Activated CD4-positive, alpha-beta T cell treated with anti-CD3 and anti-CD28 coated beads, Interleukin-2, amount 50 U/mL, for 48 hours (primary cell): ENCODE results near the gene CD247.

ENCODE experiments used
- DNase-seq, 2 experiments: peaks; one replicate each; pipeline ENCODE4 v3.0.0-alpha.2; 2020

CD247 gene

DNA sequence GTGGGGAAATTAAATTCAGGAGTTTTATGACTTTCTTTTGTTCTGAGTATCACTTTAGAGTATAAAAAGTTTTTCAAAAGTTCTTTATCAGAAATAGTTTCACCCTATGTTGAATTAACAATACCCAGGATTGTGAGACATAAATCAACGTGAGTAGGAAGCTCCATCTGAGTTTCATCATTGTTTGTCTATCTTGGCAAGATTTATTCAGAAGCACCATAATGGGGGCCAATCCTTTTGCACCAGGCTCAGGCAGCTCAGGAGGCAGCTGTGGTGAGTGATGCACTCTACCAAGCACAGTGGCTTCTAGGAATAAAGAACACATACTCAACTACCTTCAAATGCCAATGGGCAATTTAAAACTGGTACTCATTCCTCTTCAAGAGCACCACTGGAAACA is 23.3 kb upstream of the CD247 start:
- DNase-seq = no peak

DNA sequence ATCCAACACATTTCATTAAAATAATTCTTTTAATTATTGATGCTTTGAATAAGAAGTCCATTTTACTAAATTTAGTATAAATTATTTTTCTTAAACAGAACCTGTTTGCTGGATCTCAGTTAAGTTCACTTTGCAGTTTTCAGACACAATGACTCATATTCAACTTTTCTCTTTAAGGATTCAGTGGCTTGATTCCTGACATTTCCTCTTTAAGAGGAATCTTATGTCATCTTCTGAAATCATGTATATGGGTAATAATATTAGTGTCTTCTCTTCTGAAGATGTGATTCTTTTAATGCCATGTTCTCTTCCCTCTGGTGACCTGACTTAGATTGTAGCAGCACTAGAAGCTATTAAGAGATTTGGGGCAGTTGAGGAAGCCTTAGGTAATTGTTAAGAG is 22.7 kb upstream of the CD247 start:
- DNase-seq = no peak

DNA sequence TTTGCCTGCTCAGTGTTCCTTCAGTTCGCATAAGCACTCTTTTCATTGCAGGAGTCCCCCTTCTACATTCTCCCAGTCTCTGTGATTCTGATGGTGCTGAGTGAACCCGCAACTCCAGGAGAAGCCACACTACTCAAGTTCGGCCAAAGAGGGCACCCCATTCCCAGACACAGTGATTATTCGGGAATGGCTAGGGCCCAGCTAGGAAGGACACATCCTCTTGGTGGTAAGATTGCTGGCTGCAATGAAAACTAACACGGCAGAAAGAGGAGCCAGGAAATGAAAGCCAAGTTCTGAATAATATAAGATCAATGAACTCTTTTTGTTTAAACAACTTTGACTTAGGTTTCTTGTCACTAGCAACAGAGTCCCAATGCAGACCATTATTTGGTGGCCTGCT is 20.3 kb upstream of the CD247 start:
- DNase-seq = no peak

GRCh38 chr1:167533851-167534300 is 15.5 kb upstream of the CD247 start:
- DNase-seq = peak; percentile 68 to 76

DNA sequence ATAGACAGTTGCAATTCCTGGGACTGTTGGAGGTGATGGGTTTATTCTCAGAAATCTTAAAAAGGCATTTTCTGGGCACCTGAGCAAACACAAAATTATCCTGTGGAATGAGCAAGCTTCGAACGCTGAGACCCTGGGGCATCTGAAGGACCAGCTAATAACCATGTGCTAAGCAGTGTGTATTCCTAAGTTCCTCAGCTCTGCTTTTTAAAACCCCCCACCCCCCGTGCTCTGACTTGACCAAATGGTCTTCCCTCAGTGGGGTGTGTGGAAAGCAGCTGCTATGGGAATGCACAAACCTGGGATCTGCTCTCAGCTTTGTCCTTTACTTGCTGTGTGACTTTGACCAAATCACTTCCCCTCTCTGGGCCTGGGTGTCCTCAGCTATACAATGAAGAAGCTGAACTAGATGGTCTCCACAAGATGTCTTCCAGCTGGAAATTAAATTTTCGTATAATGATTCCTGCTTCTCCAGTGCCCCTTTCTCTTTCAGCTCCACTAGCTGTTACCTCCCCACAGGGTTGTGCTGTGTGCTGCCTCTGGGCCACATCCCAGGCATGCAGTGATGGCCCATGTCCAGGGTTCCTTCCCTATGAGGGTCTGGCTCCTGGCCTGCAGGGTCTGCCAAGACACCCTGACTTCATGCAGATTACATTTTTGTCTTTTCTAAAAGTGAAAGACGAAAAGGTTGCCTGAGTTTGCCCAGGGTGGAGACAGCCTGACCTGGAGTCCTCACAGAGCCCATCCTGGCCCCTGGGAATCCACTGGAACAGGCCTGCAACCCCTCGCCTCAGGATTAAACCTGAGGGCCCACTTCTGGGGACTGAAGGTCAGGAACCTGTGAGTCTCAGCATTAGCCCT is 14.9 kb upstream of the CD247 start:
- DNase-seq = no peak

DNA sequence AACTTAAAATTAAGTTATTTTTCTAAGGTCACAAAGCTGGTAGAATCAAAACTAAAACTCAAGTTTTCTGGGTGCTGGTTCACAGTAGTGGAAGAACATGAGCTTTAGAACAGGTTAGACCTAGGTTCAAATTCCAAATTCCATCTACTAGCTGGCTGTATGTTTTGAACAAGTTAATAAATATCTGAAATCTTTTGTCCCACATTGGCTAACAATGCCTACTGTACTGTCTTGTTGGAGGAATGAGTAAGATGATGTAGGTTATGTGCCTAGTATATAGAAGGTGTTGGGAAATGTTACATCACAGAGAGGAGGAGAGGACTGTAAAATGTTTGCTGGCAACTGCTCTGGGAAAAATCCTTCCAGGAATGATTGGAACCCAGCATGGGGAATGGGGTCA is 14.0 kb upstream of the CD247 start:
- DNase-seq = no peak

DNA sequence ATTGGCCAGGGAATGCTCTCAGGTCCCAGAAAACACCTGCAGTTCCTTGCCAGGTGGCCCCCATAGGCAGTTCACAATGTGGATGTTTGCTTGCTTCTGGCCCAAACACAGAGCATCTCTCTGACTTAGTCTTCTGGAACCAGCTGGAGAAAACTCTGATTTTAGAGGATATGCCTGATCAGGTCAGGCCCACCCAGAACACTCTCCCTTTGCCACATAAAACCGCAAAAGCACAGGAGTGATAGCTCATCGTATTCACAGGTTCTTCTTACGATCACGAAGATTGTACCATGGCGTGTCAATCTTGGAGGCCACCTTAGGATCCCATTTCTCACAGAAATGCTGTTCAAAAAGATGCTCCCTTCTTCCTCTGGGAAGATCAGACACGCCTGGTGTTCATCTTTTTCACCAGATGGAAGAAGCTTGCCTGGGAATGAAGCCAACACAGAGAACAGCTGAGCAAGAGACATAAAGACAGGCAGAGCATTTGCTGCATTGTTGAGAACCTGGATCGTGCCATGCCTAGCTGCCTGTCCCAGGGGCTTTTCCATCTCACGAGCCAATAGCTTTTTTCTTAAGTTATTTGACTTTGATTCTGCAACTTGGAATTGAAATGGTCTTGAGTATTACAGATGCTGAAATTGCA is 11.6 kb upstream of the CD247 start:
- no peak for DNase-seq

DNA sequence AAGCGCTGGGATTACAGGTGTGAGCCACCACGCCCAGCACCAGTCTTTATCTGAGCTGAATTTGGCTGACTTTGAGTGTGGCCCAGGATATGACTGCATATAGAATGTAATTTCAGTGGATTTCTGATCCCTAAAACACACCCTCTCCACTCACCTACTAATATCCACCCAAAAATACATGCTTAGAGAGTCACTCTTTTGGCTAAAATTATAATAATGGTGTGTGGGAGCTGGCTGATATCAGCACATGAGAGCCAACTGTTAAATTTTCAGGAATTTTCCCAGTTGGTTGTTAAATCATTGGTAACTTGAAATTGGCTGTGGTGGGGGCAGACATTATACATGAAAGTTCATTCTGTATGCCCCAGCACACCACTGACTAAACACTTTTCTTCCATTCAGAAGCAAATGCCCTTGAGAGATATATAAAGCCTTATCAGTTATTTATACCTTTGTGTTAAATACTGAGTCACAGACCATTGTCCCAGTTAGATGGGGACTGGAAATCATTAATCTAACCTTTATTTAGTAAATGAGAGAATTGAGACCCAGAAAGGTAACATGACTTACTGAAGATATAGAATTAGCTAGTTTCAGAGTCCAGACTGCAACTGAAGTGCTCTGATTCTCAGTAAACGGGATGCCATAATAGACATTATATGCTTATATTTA is 9.9 kb upstream of the CD247 start:
- no peak for DNase-seq

- DNase-seq = no peak
Measured at GRCh38 chr1:167526667-167527383, 8.5 kb upstream of the CD247 start.

- no peak for DNase-seq
Measured at GRCh38 chr1:167524651-167525050, 6.3 kb upstream of the CD247 start.

DNA sequence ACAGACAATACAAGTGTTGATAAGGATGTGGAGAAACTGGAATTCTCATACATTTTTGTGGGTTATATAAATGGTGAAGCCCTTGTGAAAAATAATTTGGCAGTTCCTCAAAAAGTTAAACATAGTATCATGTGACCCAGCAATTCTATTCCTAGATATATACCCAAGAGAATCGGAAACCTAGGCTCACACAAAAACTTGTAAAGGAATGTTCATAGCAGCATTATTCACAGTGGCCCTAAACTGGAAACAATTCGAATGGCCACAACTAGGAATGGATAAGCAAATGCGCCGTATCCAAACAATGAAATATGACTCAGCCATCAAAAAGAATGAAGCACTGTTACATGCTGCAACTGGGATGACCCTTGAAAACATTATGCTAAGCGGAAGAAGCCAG is 3.9 kb upstream of the CD247 start:
- no peak for DNase-seq

- DNase-seq = no peak
Measured at GRCh38 chr1:167520711-167521206, 2.4 kb upstream of the CD247 start.

DNA sequence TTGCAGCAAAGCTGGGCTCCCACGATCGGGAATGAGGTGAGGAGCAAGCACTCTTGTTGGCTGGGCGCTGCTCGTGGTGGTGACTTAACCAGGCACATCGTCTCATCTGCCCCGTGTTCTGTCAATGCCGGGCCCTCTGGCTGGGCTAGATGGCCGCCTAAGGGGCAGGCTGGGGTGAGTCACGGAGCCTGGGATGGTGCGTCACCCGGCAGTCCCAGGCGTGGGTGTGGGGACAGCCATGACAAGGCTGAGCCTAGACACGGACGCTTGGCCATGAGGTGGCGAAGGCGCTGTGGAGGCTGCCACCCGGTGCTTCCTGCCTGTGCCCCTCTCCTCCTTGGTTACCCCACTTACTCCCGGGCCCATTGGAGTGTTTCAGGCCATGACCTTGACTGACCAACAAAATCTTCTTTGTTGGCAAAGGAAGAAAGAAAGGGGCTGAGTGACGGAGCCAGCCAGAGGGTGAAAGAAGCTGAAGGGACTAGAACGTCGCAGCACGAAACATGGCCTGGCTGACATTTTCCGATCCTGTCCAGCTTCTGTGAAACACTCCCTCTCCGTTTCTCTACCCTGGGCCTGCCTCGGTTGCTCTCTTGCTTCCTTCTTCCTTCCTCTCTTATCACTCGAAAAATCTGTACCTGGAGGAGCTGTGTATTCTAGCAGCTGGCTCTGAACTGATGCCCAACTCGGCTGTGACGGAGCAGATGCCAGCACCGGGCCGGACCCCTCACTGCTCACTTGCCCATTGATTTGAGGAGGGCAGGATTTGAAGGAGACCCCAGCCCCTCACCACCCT is 596 bp downstream of the CD247 start:
- DNase-seq = peak; percentile 92 to 96

GRCh38 chr1:167516404-167517388 is 1.6 kb downstream of the CD247 start:
- peak in 1 of 2 experiments; percentile 33 for DNase-seq

DNA sequence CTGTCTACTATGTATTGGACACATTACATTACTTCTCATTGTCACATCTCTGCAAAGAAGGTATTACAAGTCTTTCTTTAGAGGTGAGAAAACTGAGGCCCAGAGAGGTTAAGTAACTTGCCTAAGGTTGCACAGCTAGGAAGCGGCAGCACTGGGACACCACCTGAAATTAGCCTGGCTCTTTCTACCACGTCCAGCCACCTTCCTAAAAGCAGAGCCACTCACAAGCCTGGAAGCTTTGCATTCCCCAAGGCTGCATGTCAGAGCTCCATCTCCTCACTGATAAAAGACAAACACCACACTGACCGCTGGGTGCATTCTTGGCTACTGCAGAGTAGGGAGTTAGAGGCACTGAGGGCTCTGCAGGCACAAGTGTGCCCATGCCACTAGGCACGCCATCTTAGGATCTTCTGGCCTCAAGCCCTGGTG is 2.4 kb downstream of the CD247 start:
- peak in 1 of 2 experiments; percentile 43 for DNase-seq

DNA sequence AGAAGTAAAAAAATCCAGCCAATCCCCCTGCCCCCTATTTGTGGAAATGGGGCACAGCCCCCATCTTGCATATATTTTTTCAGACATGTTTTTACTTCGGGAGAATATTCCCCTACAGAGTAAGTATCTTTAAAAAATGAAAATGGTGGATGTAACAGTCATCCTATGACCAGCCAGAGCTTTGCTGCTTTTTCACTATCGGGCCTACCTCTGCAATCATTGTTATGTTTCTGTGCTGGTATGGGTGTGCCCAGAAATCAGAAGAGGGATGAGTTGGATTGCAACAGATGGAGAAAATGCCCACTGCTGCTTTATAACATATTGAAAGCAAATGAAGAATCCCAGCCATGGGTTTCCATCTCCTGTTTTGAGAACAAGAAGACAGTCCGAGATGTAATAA is 2.9 kb downstream of the CD247 start:
- DNase-seq = no peak

GRCh38 chr1:167514288-167514687 is 4.0 kb downstream of the CD247 start:
- no peak for DNase-seq

DNA sequence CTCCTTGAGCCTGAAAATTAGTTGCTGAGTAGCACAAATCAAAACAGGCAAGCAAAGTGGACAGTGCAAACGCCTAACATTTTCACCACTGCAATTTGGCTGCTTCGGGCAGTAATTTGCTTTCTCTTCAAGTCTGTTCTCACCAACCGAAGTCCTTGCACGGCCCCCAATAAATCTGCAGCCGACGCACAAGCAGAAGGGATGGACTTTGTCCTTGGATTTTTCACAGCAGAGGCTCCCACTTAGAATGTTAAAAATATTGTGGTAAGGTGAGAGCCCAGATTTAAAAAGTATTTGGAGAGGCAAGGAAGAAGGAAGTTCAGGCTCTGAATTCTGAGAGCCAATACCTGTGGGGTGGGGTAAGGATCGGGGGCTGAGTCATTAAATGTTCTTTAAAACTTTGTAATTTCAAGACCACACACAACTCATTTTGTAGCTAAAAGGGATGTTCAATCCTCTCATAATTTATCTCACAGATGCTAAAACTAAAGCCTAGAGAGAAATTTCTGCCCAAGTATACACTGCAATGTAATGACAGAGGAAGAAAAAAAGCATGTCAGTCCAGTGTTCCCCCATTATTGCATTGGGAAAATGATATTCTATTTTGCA is 6.2 kb downstream of the CD247 start:
- DNase-seq = no peak

GRCh38 chr1:167511374-167511986 is 6.8 kb downstream of the CD247 start:
- DNase-seq = no peak

DNA sequence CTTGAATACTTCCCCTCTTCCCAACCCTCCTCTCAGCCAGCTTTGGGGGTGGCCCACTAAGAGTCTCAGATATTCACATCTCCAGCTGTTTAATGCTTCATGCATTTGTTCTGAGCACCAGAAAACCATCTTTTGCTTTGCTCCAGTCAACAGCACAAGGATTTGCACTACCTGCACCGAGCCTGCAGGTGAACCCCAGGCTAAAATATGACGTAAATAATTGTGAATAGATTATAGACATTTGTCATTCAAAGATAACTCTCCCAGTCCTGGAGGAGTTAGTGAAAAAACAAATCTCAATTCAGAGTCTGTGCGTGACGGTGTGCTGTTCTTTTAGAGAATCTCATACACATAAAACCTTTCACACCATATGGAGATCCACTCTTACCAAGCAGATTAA is 7.4 kb downstream of the CD247 start:
- no peak for DNase-seq
